Natural killer cell (primary cell): ENCODE results near the gene SPPL2C. TPM values are rescaled to one million over a fixed set of nuclear protein-coding genes. Genes with fewer than 3 reads are reported as not detected.

Experiments used
- ATAC-seq, 3 donors: fragments of 150-1000 bp in 2 of 3; fragments of 200-7000 bp in 1 of 3; cut with Tn5 transposase; 1 replicate in 1 of 3; 2 replicates in 2 of 3; pipeline ENCODE4 v1.10.0; 2021; ENCODE audit warnings: mild to moderate bottlenecking in 2 of 3, moderate library complexity in 2 of 3
- DNase-seq, 2 donors: peaks; one replicate each; pipeline versions ENCODE4 v3.0.0 to v3.0.0-alpha.2; 2013 to 2021; ENCODE audit warnings: mixed read lengths in 1 of 2
- H3K27ac ChIP-seq: one replicate; pipeline ENCODE4 v1.5.1; 2013; ENCODE audit warnings: mild to moderate bottlenecking, low read length
- H3K27me3 ChIP-seq: one replicate; pipeline ENCODE4 v1.6.1; 2013; ENCODE audit warnings: low read length; ENCODE audit not compliant: control insufficient read depth, insufficient read depth
- H3K36me3 ChIP-seq: one replicate; pipeline ENCODE4 v1.6.1; 2013; ENCODE audit warnings: low read length; ENCODE audit not compliant: control insufficient read depth, insufficient read depth
- H3K4me1 ChIP-seq: one replicate; pipeline ENCODE4 v1.6.1; 2013; ENCODE audit warnings: low read length; ENCODE audit not compliant: control insufficient read depth, insufficient read depth
- H3K4me3 ChIP-seq: one replicate; pipeline ENCODE4 v1.5.1; 2013; ENCODE audit warnings: low read length
- H3K9me3 ChIP-seq: one replicate; pipeline ENCODE4 v1.6.1; 2013; ENCODE audit warnings: low read length; ENCODE audit not compliant: control insufficient read depth, insufficient read depth
- H3K27ac Mint-ChIP-seq, 2 donors: one replicate each; pipeline ENCODE4 v1.8.0; 2022; ENCODE audit warnings: mild to moderate bottlenecking in 2 of 2, mixed read lengths in 2 of 2, moderate library complexity in 1 of 2
- H3K27me3 Mint-ChIP-seq, 2 donors: one replicate each; pipeline ENCODE4 v1.8.0; 2022; ENCODE audit warnings: low read depth in 2 of 2, mixed read lengths in 2 of 2
- H3K36me3 Mint-ChIP-seq: one replicate; pipeline ENCODE4 v1.8.0; 2022; ENCODE audit warnings: mixed read lengths
- H3K4me1 Mint-ChIP-seq, 2 donors: one replicate each; pipeline ENCODE4 v1.8.0; 2022; ENCODE audit warnings: mixed read lengths in 2 of 2
- H3K4me3 Mint-ChIP-seq: one replicate; pipeline ENCODE4 v1.8.0; 2022; ENCODE audit warnings: mild to moderate bottlenecking, moderate library complexity, mixed read lengths
- H3K9me3 Mint-ChIP-seq, 2 donors: one replicate each; pipeline ENCODE4 v1.8.0; 2022; ENCODE audit warnings: mixed read lengths in 2 of 2
- WGBS: methylation state at CpG from one replicate; pipeline ENCODE4 v1.1.7; 2013; ENCODE audit warnings: missing lambda C conversion rate; ENCODE audit not compliant: insufficient coverage; 5-methylcytosine and 5-hydroxymethylcytosine counted together
- intact Hi-C: fragments of 100-400 bp; cut with micrococcal nuclease; formaldehyde crosslinking; loops from one replicate; pipeline ENCODE4 v1.14.2; 2022
- total RNA-seq, 4 donors: library from RNA; stranded (reverse); fragments of 120-200 nt in 1 of 4; gene quantifications; one replicate each; pipeline versions ENCODE4 v1.2.3 to v1.2.4, GENCODE V29; 2013 to 2022
- TF ChIP-seq, protein P1 (sequence below): fragments of 200-600 bp; IDR thresholded peaks from one replicate; pipeline ENCODE4 v1.8.0; 2022; ENCODE audit warnings: antibody characterized with exemption

Gene SPPL2C
- total RNA-seq, 3 donors from 2014 or later (not counting 1 experiment from before 2014, with no cell fraction given), result not detected

- H3K27ac ChIP-seq, result no peak overlapping the region
- TF ChIP-seq, protein P1, sequence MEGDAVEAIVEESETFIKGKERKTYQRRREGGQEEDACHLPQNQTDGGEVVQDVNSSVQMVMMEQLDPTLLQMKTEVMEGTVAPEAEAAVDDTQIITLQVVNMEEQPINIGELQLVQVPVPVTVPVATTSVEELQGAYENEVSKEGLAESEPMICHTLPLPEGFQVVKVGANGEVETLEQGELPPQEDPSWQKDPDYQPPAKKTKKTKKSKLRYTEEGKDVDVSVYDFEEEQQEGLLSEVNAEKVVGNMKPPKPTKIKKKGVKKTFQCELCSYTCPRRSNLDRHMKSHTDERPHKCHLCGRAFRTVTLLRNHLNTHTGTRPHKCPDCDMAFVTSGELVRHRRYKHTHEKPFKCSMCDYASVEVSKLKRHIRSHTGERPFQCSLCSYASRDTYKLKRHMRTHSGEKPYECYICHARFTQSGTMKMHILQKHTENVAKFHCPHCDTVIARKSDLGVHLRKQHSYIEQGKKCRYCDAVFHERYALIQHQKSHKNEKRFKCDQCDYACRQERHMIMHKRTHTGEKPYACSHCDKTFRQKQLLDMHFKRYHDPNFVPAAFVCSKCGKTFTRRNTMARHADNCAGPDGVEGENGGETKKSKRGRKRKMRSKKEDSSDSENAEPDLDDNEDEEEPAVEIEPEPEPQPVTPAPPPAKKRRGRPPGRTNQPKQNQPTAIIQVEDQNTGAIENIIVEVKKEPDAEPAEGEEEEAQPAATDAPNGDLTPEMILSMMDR, result no peak
- no peaks in the 10 kb centered on the region for H3K27me3 ChIP-seq
- H3K4me3 ChIP-seq, result no peak overlapping the region
- H3K27ac Mint-ChIP-seq, result no peak overlapping the region
- no peaks in the 10 kb centered on the region for H3K4me1 ChIP-seq
- H3K36me3 ChIP-seq, result no peaks in the 10 kb centered on the region
- WGBS, result 80% methylated on average over 4 of the region's 4 CpGs
- ATAC-seq (no peak), DNase-seq (no peak)
- H3K9me3 Mint-ChIP-seq, result no peaks in the 10 kb centered on the region
- no peaks in the 10 kb centered on the region for H3K9me3 ChIP-seq
- H3K4me1 Mint-ChIP-seq, result no peaks in the 10 kb centered on the region
- H3K4me3 Mint-ChIP-seq, result no peak overlapping the region
- intact Hi-C loops, result no loop called here
- no peaks in the 10 kb centered on the region for H3K36me3 Mint-ChIP-seq
- H3K27me3 Mint-ChIP-seq, result no peaks in the 10 kb centered on the region
Measured at GRCh38 chr17:45818699-45819098, 26.0 kb upstream of the SPPL2C start.

DNA sequence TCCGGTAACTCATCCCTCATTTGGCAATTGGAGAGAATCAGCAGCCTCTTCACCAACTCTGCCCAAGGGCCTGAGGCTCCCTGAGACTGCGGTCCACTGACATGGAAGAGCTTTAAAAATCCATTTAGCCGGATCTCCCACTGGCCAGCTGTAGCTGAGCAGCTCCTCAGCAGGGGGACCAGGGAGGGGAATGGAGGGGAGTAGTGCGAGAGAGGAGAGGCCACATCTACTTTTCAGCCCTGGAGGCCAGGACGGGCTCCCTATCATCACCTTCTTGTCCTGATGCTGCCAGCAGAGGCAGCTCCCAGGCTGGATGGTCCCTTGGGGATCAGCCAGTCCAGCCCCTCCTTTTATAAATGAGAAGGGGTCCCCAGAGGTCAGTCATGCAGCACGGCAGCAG lies 25.0 kb upstream of the SPPL2C start:
- intact Hi-C loops, result no loop called here
- H3K27ac ChIP-seq, result no peak overlapping the region
- no peaks in the 10 kb centered on the region for H3K9me3 Mint-ChIP-seq
- no peaks in the 10 kb centered on the region for H3K36me3 Mint-ChIP-seq
- DNase-seq (no peak), ATAC-seq (no peak)
- H3K4me1 Mint-ChIP-seq, result no peaks in the 10 kb centered on the region
- H3K9me3 ChIP-seq, result no peaks in the 10 kb centered on the region
- H3K27me3 ChIP-seq, result no peaks in the 10 kb centered on the region
- no peaks in the 10 kb centered on the region for H3K4me1 ChIP-seq
- H3K4me3 Mint-ChIP-seq, result no peak overlapping the region
- H3K36me3 ChIP-seq, result no peaks in the 10 kb centered on the region
- no peak overlapping the region for H3K27ac Mint-ChIP-seq
- H3K4me3 ChIP-seq, result no peak overlapping the region
- whole genome bisulfite sequencing, result 85% methylated on average over 6 of the region's 6 CpGs
- H3K27me3 Mint-ChIP-seq, result no peaks in the 10 kb centered on the region
- TF ChIP-seq, protein P1, result no peak

DNA sequence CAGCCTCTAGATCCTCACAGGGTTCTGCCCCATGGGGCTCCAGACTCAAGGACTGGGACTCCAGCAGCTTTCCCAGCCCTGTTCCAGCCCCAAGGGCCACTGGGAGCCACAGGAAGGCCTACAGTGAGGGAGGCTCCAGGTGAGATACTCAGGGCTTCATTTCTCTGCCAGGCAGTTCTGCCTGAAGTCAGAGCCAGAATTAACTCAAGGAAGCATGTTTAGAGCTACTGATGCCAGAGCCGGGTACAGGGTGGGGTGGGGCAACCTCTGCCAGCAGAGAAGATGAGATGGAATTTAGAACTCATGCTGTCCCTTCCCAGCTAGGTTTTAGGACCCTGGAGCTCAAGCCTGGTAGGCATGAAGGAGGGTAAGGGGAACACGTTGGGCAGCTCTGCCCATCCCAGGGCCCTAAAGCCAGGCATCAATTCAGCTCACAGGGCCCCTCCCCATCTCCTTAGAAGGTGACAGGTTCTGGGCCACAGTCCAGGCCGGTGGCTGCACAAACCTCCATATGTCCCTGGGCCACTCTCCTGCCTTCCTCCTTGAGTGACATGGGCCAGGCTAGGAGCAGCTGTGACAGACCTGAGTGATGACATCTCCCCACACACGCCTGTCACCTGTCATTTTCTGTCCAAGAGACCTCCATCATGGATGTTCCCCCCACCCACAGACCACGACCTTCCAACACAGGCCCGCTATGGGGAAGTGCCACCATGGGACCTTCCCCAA lies 24.5 kb upstream of the SPPL2C start:
- intact Hi-C loops, result no loop called here
- Histone ChIP-seq H3K4me3 (no peak overlapping the region), H3K36me3 (no peaks in the 10 kb centered on the region), H3K27me3 (no peaks in the 10 kb centered on the region), H3K27ac (no peak overlapping the region), H3K4me1 (no peaks in the 10 kb centered on the region), H3K9me3 (no peaks in the 10 kb centered on the region)
- ATAC-seq (no peak), DNase-seq (no peak)
- Mint-ChIP-seq H3K4me1 (no peaks in the 10 kb centered on the region), H3K9me3 (no peaks in the 10 kb centered on the region), H3K27me3 (no peaks in the 10 kb centered on the region), H3K27ac (no peak overlapping the region), H3K36me3 (no peaks in the 10 kb centered on the region), H3K4me3 (no peak overlapping the region)
- TF ChIP-seq, protein P1, result no peak
- WGBS, result 28% methylated on average over 6 of the region's 6 CpGs

DNA sequence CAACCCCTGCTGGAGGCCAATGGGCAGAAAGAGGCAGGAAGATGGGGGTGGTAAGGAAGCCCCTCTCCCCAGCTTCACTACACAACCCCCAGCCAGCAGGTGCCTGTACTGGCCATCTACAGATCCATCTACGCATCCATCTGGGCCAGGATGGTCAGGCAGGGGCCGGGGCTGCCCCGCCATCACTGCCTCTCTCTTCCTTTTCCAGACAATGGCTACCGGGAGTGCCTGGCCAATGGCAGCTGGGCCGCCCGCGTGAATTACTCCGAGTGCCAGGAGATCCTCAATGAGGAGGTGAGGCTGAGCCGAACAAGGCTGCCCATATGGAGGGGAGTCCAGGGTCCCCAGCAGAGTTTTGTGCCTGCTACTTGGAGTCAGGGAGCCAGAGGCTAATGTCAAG lies 23.5 kb upstream of the SPPL2C start:
- no peak for ATAC-seq
- H3K4me1 ChIP-seq, result no peaks in the 10 kb centered on the region
- H3K36me3 ChIP-seq, result no peaks in the 10 kb centered on the region
- H3K27me3 ChIP-seq, result no peaks in the 10 kb centered on the region
- TF ChIP-seq, protein P1, result no peak
- no peaks in the 10 kb centered on the region for H3K27me3 Mint-ChIP-seq
- H3K27ac ChIP-seq, result no peak overlapping the region
- H3K36me3 Mint-ChIP-seq, result no peaks in the 10 kb centered on the region
- WGBS, result 92% methylated on average over 9 of the region's 9 CpGs
- no peak for DNase-seq
- no peaks in the 10 kb centered on the region for H3K9me3 Mint-ChIP-seq
- intact Hi-C loops, result no loop called here
- no peaks in the 10 kb centered on the region for H3K9me3 ChIP-seq
- no peak overlapping the region for H3K27ac Mint-ChIP-seq
- H3K4me3 ChIP-seq, result no peak overlapping the region
- H3K4me1 Mint-ChIP-seq, result no peaks in the 10 kb centered on the region
- no peak overlapping the region for H3K4me3 Mint-ChIP-seq
